GM12864 (cell line): ENCODE results near the gene RAPH1.
"Not testable (repeated sequence)": the region's sequence is repeated elsewhere in the genome, so short reads cannot be mapped to it uniquely, and the experiment has no call there.

Experiments used
- DNase-seq: peaks from one replicate; pipeline ENCODE4 v3.0.0-alpha.2; 2011; ENCODE audit warnings: low read depth
- H3K4me3 ChIP-seq: 2 replicates; pipeline ENCODE4 v1.5.1; 2011; ENCODE audit warnings: mild to moderate bottlenecking, low read depth, low read length, control low read depth
- CTCF ChIP-seq: IDR thresholded peaks from 2 replicates; pipeline ENCODE4 v1.5.1; 2011; ENCODE audit warnings: low read depth, mild to moderate bottlenecking, moderate library complexity, low read length, control low read depth, inconsistent platforms; ENCODE audit errors: missing control alignments

RAPH1 gene

GRCh38 chr2:203440671-203441070, 94.4 kb downstream of the RAPH1 start:
- no peak for DNase-seq
- no peak overlapping the region for H3K4me3 ChIP-seq
- no peak for TF ChIP-seq CTCF

GRCh38 chr2:203438528-203438927, 96.6 kb downstream of the RAPH1 start:
- TF ChIP-seq CTCF = no peak
- no peak for DNase-seq
- H3K4me3 ChIP-seq = no peak overlapping the region

- no peak overlapping the region for H3K4me3 ChIP-seq
- TF ChIP-seq CTCF = no peak
- no peak for DNase-seq
Measured at GRCh38 chr2:203437511-203437910, 97.6 kb downstream of the RAPH1 start.

- no peak for TF ChIP-seq CTCF
- H3K4me3 ChIP-seq = no peak overlapping the region
- no peak for DNase-seq
Measured at GRCh38 chr2:203436496-203436895, 98.6 kb downstream of the RAPH1 start.

GRCh38 chr2:203432811-203433210, 102.3 kb downstream of the RAPH1 start:
- no peak for DNase-seq
- H3K4me3 ChIP-seq = no peak overlapping the region
- no peak for TF ChIP-seq CTCF

- no peak for TF ChIP-seq CTCF
- DNase-seq = no peak
- no peak overlapping the region for H3K4me3 ChIP-seq
Measured at GRCh38 chr2:203431391-203432185, 103.5 kb downstream of the RAPH1 start.

GRCh38 chr2:203429643-203430042, 105.5 kb downstream of the RAPH1 start:
- not testable (repeated sequence) for DNase-seq, H3K4me3 ChIP-seq
